Neural cell (in vitro differentiated cells): Measurements from ENCODE around the gene USP15.

Experiments
- CTCF ChIP-seq: fragments of 450-650 bp; IDR thresholded peaks from 2 replicates; pipeline ENCODE4 v1.5.1; 2014; ENCODE audit warnings: antibody characterized with exemption, mild to moderate bottlenecking, moderate library complexity; ENCODE audit not compliant: poor library complexity, severe bottlenecking
- EP300 ChIP-seq: fragments of 450-650 bp; conservative IDR thresholded peaks from 2 replicates; pipeline ENCODE4 v1.6.1; 2014; ENCODE audit warnings: antibody characterized with exemption, mild to moderate bottlenecking, moderate library complexity; ENCODE audit not compliant: poor library complexity, severe bottlenecking
- EZH2 ChIP-seq: fragments of 200-600, 300-800 bp; shearing (Covaris generic), sonication (generic); IDR thresholded peaks from 2 replicates; pipeline ENCODE4 v1.6.1; 2014; ENCODE audit warnings: antibody characterized with exemption, low read length, borderline replicate concordance, mild to moderate bottlenecking; ENCODE audit not compliant: insufficient read depth, poor library complexity, severe bottlenecking
- MXI1 ChIP-seq: fragments of 450-650 bp; conservative IDR thresholded peaks from 2 replicates; pipeline ENCODE4 v1.6.1; 2014; ENCODE audit warnings: antibody characterized with exemption, mild to moderate bottlenecking; ENCODE audit not compliant: poor library complexity, severe bottlenecking
- POLR2AphosphoS5 ChIP-seq: IDR thresholded peaks from 2 replicates; pipeline ENCODE4 v1.6.1; 2012
- RAD21 ChIP-seq: fragments of 450-650 bp; conservative IDR thresholded peaks from 2 replicates; pipeline ENCODE4 v1.6.1; 2014; ENCODE audit warnings: antibody characterized with exemption, mild to moderate bottlenecking, moderate library complexity
- REST ChIP-seq: IDR thresholded peaks from 2 replicates; pipeline ENCODE4 v1.6.1; 2012; ENCODE audit warnings: borderline replicate concordance
- SMC3 ChIP-seq: fragments of 450-650 bp; conservative IDR thresholded peaks from 2 replicates; pipeline ENCODE4 v1.6.1; 2014; ENCODE audit warnings: antibody characterized with exemption, mild to moderate bottlenecking, moderate library complexity; ENCODE audit not compliant: poor library complexity
- TAF1 ChIP-seq: IDR thresholded peaks from 2 replicates; pipeline ENCODE4 v1.6.1; 2012; ENCODE audit warnings: low read depth

DNA sequence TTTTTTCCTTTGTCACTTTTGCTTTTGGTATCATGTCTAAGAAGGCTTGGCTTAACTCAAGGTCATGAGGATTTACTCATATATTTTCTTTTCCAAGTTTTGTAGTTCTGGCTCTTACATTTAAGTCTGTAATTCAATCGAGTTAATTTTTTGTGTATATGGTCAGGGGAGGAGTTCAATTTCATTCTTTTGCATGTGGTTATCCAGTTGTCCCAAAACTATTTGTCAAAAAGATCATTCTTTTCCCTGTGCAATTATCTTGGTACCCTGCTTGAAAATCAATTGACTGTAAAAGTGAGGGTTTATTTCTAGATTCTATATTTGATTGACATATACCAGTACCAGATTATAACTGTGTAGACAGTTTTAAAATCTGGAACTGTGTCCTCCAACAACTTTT lies 10.2 kb downstream of the USP15 start:
- no peak for TF ChIP-seq EZH2
- TF ChIP-seq CTCF: no peak
- no peak for TF ChIP-seq SMC3
- TF ChIP-seq RAD21: no peak
- no peak for TF ChIP-seq TAF1
- no peak for TF ChIP-seq EP300
- no peak for TF ChIP-seq POLR2AphosphoS5
- TF ChIP-seq MXI1: no peak
- TF ChIP-seq REST: no peak
